Measurements from ENCODE around the gene MED16.
A peak's percentile ranks its signal among the peaks of the same experiment; 100 is the strongest.

MED16 gene

GRCh38 chr19:892894-893689, at the start of gene MED16, which contains the start of gene RNU6-9:
TSS of gene MED16 (minus strand) at chr19:893187. CDS start at chr19:891131, 2,056 bp downstream.
TSS of gene RNU6-9 (plus strand) at chr19:893484.
- peak; percentile 88 for DNase-seq

- DNase-seq: no peak
Observed at GRCh38 chr19:942133-942645, 49.2 kb upstream of the MED16 start.

- DNase-seq: no peak
Observed at GRCh38 chr19:941292-942132, 48.5 kb upstream of the MED16 start.

- peak; percentile 67 for DNase-seq
Observed at GRCh38 chr19:940591-941291, 47.8 kb upstream of the MED16 start.

- no peak for DNase-seq
Observed at GRCh38 chr19:939922-940321, 46.9 kb upstream of the MED16 start.

GRCh38 chr19:939439-939838, 46.5 kb upstream of the MED16 start:
- DNase-seq: no peak

DNA sequence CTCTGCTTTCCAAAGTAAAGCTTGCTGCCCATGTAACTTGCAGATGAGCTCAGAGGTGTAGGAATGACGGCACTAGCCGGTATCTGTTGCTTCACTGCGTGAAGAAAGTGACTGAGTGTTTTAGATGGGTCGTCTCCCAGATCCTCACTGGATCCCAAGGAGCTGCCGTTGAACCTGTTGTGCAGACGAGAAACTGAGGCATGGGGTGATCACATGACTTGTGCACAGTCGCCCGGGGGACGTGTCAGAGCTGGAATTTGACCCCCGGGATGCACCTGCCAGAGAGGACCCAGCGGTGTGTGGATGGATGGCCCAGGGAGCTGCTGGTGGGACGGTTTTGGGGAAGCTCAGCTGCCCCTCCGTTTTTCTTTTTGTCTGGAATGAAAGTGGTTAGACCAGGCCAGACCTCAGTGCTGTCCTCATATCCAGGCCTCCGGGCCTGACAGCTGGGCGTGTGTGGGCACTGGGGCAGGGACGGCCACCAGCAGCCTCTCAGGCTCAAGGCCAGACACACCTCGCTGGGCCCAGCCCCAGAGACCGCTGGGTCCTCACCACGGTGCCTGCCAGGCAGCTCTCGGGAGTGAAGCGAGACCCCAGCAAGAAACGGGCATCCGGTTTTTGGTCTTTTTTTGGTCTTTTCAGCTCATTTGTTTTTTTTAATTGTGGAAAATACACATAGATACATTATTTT, 45.4 kb upstream of the MED16 start:
- DNase-seq: no peak

DNA sequence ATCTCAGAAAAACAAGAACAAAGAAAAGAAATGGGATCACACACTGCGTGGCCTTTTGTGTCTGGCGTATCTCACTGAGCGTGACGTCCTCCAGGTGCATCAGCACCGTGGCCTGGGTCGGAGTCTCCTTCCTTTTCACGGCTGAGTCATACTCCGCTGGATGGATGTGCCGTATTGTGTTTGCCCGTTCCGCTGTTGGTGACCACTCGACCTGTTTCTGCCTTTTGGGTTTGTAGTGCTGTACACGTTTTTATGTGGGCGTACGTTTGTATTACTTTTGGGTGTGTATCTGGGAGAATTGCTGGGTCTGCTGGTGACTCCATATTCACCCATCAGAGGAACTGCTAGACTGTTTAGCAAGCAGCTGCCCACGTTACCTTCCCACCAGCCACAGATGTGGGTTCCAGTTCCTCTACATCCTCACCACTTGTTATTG, 44.3 kb upstream of the MED16 start:
- peak; percentile 57 for DNase-seq

DNA sequence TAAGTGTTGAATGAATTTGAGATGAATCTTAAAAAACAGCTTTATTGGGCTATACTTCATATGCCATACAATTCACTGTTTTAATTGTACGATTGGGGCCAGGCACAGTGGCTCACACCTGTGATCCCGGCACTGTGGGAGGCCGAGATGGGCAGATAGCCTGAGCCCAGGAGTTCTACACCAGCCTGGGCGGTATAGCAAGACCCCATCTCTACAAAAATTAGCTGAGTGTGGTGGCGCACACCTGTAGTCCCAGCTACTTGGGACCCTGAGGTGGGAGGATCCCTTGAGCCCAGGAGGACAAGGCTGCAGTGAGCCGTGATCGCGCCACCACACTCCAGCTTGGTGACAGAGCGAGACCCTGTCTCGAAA, 43.2 kb upstream of the MED16 start:
- DNase-seq: no peak

- DNase-seq: no peak
Observed at GRCh38 chr19:934865-935479, 42.0 kb upstream of the MED16 start.

DNA sequence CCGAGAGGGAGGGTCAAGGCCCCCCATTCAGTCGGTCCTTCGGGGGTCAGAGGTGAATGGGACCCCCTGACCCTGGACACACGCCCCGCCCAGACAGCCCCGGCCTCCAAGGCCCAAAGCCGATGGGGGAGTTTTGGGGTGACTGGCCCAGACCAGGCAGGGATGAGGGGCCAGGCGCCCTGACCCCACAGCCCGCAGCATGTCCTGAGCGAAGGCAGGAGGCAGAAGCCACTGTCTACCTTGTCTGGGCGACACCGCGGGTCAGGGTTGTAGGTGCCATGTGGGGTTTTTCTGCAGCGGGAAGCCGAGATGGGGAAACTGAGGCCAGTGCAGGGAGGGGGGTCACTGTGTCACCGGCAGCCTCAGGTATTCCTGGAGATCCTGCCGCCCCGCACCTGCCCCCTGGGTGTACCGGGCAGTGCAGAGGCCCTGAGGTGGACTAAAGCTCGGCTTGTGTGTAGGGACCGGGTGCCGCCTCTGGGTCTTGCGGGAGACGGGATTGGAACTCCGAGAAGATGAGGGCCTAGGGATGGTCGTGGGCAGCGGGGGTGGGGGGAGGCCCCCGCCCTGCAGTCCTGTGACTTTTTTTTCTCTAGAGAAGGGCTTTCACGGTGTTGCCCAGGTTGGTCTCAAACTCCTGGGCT, 41.3 kb upstream of the MED16 start:
- no peak for DNase-seq

DNA sequence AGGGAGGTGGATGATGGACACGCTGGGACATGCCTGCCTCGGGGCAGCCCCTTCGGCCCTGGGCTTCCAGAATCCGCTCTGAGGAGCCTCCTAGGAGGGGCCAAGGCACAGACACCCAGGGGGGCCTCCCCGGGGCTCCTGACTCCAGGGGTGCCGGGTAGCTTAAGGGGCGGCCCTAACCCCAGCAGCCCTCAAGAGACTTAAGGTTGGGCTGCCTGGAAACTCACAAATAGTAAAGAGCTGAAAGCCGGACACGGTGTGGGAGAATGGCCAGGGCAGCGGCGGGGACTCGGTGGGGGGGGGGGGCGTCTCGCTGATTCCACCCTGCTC, 40.5 kb upstream of the MED16 start:
- DNase-seq: no peak

DNA sequence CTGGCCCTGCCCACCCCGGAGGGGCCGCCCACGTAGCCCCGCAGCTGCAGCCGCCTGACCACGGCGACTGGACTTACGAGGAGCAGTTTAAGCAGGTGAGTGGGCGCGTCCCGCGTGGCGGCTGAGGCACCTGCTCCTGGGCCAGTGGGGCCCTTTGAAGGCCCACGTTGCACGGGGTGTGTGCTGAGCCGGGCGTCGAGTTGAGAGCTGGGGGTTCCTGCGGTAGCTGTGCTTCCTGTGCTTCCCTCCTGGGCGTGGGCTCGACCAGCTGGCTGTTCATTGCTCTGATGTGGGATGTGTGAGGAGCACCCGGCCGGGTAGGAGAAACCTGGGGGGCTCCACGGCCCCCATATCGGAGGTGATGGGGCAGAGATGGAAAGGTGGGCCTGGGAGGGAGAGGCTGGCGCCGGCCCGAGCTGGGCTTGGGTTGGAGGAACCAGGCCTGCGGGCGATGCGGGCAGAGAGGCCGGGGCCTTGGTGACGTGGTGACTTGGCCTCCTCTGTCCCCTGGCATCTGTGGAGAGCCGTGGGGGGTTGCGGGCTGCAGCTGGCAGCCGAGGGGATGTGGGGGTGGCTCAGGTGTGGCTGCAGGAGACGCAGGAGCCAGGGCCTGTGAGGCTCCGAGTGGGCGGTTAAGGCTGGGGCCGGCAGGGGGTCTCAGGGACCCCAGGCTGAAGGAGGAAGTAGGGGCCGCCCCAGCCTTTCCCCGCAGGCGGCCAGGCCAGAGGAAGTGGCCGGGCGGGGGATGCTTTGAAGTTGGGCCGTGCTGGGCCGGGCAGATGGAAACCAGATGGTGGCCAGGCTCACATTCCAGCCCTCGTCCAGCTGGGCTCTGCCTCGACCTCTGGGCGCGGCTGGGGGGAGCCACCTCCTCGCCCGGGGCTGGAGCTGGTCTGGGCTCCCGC, 39.9 kb upstream of the MED16 start:
- peak; percentile 34 for DNase-seq

DNA sequence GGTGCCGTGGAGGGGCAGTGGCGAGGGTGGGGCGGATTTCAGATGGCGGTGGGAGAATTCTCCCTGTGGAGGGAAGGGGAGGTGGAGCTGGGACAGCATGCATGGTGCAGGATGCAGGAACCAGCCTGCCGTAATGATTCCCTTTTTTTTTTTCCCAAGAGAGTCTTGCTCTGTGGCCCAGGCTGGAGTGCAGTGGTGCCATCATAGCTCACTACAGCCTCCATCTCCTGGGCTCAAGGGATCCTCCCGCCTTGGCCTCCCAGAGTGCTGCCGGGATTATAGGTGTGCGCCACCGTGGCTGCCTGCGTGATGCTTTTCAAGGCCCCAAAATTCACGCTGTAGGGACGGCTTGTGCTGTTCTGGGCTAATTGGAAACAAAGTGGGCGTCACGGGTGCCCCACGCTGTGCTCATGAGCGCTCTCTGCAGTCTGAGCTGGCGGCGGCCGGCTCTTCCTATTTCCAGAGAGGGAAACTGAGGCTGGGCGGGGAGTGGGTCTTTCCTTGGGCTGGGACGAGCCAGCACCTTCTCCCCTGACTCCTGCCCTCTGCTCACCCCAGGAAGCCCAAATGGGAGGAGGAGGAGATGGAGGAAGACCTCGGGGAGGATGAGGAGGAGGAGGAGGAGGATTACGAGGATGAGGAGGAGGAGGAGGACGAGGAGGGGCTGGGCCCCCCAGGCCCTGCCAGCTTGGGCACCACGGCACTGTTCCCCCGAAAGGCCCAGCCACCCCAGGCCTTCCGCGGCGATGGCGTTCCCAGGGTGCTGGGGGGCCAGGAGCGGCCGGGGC, 39.1 kb upstream of the MED16 start:
- DNase-seq: no peak

GRCh38 chr19:929891-930258, 36.9 kb upstream of the MED16 start:
- DNase-seq: no peak

- no peak for DNase-seq
Observed at GRCh38 chr19:929203-929890, 36.4 kb upstream of the MED16 start.

GRCh38 chr19:928471-929202, 35.6 kb upstream of the MED16 start:
- no peak for DNase-seq

DNA sequence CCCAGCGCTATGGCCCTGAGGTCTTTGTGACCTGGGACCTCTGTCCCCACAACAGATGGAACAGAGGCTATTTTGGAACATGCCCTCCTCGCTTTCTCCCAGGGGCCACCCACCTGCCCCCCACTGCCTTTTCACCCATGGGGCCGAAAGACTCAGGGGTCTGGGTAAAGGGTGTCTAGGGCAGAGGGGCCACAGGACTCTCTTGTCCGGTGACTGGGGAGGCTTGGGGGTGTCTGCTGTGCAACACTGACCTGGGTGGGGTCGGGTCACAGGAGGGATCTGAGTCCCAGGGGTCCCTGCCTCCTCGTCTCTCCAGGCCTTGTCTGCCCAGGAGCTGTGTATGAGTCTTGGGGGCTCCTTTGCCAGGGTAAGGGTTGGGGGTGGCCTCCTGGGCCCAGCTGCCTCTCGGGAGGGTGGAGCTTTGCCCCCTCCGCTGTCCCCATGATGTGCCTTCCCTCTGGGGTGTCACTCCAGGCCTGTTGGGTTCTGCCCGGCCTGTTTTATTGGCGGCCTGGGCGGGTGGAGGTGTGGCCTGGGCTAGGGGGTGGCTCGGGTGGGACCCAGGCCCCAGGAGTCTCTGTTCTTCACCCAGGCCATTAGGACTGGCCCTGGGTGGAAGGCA, 34.9 kb upstream of the MED16 start:
- DNase-seq: no peak

Data from activated CD8-positive, alpha-beta memory T cell treated with anti-CD3 and anti-CD28 coated beads, Interleukin-2, amount 50 U/mL, for 4 hours (primary cell).